ENCODE measurements around the gene PASK.

DNA sequence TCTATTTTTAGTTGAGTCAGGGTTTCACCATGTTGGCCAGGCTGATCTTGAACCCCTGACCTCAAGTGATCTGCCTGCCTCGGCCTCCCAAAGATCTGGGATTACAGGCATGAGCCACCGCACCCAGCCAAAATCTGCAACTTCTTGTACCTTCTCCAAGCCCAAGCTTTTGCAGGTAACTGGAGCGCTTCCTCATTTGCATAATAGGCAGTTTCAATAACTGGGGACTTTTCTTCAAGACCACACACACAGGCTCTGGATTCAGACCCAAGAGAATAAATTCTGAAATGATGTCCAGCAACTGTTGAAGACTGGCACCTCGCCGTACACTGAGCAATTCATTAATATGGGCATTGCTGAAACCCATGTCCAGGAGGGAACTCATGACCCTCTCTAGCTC is 50.0 kb downstream of the PASK start:
- TF ChIP-seq, protein P1, sequence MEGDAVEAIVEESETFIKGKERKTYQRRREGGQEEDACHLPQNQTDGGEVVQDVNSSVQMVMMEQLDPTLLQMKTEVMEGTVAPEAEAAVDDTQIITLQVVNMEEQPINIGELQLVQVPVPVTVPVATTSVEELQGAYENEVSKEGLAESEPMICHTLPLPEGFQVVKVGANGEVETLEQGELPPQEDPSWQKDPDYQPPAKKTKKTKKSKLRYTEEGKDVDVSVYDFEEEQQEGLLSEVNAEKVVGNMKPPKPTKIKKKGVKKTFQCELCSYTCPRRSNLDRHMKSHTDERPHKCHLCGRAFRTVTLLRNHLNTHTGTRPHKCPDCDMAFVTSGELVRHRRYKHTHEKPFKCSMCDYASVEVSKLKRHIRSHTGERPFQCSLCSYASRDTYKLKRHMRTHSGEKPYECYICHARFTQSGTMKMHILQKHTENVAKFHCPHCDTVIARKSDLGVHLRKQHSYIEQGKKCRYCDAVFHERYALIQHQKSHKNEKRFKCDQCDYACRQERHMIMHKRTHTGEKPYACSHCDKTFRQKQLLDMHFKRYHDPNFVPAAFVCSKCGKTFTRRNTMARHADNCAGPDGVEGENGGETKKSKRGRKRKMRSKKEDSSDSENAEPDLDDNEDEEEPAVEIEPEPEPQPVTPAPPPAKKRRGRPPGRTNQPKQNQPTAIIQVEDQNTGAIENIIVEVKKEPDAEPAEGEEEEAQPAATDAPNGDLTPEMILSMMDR (IDR thresholded peaks at IDR 0.05) = no peak
- TF ChIP-seq EZH2 (IDR thresholded peaks at IDR 0.05) (no peak), EZH2phosphoT487 (IDR thresholded peaks at IDR 0.05) (no peak)

Measured in neural progenitor cell (in vitro differentiated cells).